ENCODE measurements around the gene TMEM198. TPM values are rescaled to one million over a fixed set of nuclear protein-coding genes. Genes with fewer than 3 reads are reported as not detected.

Gene TMEM198
- polyA plus RNA-seq, 4 donors = 2.7 to 5.0 (median 3.6) TPM

GRCh38 chr2:219524817-219525216 is 19.0 kb upstream of the TMEM198 start:
- no peak for DNase-seq (ENCODE audit: low read depth in 4 of 4, low spot score in 2 of 4)

- no peak for DNase-seq (ENCODE audit: low read depth in 4 of 4, low spot score in 2 of 4)
These were observed 18.1 kb upstream of the TMEM198 start for GRCh38 chr2:219525533-219526232.

GRCh38 chr2:219526320-219527075 is 17.3 kb upstream of the TMEM198 start:
- DNase-seq (ENCODE audit: low read depth in 4 of 4, low spot score in 2 of 4) = no peak

- DNase-seq (ENCODE audit: low read depth in 4 of 4, low spot score in 2 of 4) = no peak
These were observed 16.8 kb upstream of the TMEM198 start for GRCh38 chr2:219527076-219527394.

- no peak for DNase-seq (ENCODE audit: low read depth in 4 of 4, low spot score in 2 of 4)
These were observed 16.4 kb upstream of the TMEM198 start for GRCh38 chr2:219527472-219527871.

GRCh38 chr2:219530048-219530963 is 13.5 kb upstream of the TMEM198 start:
- peak in 1 of 4 donors; percentile 73 for DNase-seq (ENCODE audit: low read depth in 4 of 4, low spot score in 2 of 4)

GRCh38 chr2:219531639-219532377 is 12.0 kb upstream of the TMEM198 start:
- DNase-seq (ENCODE audit: low read depth in 4 of 4, low spot score in 2 of 4) = no peak

GRCh38 chr2:219532378-219532649 is 11.5 kb upstream of the TMEM198 start:
- DNase-seq (ENCODE audit: low read depth in 4 of 4, low spot score in 2 of 4) = no peak

- DNase-seq (ENCODE audit: low read depth in 4 of 4, low spot score in 2 of 4) = no peak
These were observed 9.7 kb upstream of the TMEM198 start for GRCh38 chr2:219533930-219534661.

GRCh38 chr2:219536425-219536824 is 7.4 kb upstream of the TMEM198 start:
- DNase-seq (ENCODE audit: low read depth in 4 of 4, low spot score in 2 of 4) = no peak

- DNase-seq (ENCODE audit: low read depth in 4 of 4, low spot score in 2 of 4) = no peak
These were observed 6.9 kb upstream of the TMEM198 start for GRCh38 chr2:219536967-219537366.

- DNase-seq (ENCODE audit: low read depth in 4 of 4, low spot score in 2 of 4) = no peak
These were observed 6.0 kb upstream of the TMEM198 start for GRCh38 chr2:219537657-219538488.

- no peak for DNase-seq (ENCODE audit: low read depth in 4 of 4, low spot score in 2 of 4)
These were observed 5.3 kb upstream of the TMEM198 start for GRCh38 chr2:219538504-219538951.

- no peak for DNase-seq (ENCODE audit: low read depth in 4 of 4, low spot score in 2 of 4)
These were observed 4.7 kb upstream of the TMEM198 start for GRCh38 chr2:219538956-219539788.

GRCh38 chr2:219539926-219540678 is 3.7 kb upstream of the TMEM198 start:
- no peak for DNase-seq (ENCODE audit: low read depth in 4 of 4, low spot score in 2 of 4)

- DNase-seq (ENCODE audit: low read depth in 4 of 4, low spot score in 2 of 4) = no peak
These were observed 2.9 kb upstream of the TMEM198 start for GRCh38 chr2:219540784-219541504.

GRCh38 chr2:219541611-219542180 is 2.1 kb upstream of the TMEM198 start:
- DNase-seq (ENCODE audit: low read depth in 4 of 4, low spot score in 2 of 4) = no peak
